GM18907 (cell line): ENCODE results near the gene ZBTB48.
"Not testable (repeated sequence)": the region's sequence is repeated elsewhere in the genome, so short reads cannot be mapped to it uniquely, and the experiment has no call there.

Source experiments
- ATAC-seq: cut with Tn5 transposase; IDR thresholded peaks from one replicate; pipeline ENCODE4 v1.9.1; 2021; ENCODE audit warnings: mild to moderate bottlenecking, moderate library complexity; ENCODE audit not compliant: unreplicated experiment

Gene ZBTB48

DNA sequence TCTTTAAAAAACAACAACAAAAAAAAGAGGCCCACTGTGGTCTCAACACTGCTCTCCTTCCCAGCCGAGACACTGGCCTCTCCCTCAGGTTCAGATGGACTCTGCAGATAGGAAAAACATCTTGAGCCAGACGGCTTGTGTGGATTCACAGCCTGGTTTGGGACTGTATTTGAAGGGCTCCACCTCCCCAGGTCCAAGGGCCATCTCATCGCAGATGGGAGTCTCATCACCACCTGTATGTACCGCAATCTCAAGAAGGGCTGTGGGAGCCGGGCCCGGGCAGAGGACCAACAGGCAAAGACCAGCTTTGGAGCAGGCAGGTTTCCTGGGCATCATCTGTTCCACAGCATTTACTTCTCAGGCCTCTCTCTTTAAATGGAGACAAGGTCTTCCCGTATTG lies 10.3 kb downstream of the ZBTB48 start:
- no peak for ATAC-seq

DNA sequence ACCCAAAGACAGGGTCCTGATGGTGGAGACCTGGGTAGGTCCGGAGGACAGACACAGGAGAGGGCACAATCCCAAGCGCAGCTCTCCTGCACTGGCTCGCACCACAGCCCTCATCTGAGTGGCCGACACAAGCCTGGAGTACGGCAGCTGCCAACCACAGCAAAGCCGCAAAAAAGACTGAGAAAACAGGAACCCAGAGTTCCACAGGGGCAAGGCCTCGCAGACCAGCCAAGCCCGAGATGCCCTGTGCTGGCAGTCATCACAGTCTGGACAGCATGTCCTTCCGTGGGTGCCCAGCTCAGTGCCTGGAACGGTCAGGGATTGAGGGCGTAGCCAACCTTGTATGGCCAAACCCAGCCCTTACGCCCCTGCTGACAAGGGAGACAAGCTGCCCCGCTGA lies 11.4 kb downstream of the ZBTB48 start:
- no peak for ATAC-seq

DNA sequence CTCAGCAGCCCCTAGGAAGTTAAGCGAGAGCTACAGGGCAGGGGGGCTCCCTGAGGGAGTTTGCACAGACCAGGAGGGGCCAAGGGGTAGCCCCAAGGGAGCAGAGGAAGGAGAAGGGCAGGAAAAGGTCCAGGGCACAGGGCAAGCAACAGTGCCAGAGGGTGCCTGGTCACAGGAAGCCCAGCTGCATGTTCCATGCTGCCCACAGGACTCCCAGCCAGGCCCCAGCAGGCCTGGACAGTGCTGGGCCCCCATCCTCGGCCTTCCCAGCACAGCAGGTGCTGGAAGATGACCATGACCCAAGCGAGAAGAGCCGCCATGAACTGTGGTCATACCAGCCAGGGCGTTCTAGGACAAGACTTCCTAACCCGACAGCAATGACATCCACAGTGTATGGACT lies 11.8 kb downstream of the ZBTB48 start:
- ATAC-seq = no peak

DNA sequence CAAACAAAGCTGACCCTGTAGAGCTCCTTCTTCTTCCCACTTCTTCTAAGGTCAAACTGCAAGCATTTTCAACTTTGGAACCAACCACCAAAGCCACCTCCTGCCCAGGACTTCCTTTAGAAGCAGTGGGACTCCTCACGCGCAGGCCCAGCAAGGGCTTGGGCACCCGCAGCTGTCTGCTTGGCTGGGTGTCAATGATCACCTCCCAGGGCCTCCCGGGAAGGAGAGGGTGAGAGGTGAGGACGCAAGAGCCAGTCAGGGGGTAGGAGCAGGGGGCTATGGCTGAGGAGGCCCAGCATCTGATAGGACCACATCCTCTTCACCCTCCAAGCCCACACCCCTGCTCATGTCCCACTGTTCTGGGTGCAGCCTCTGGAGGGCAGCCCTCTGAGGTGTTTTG lies 12.6 kb downstream of the ZBTB48 start:
- ATAC-seq = no peak

DNA sequence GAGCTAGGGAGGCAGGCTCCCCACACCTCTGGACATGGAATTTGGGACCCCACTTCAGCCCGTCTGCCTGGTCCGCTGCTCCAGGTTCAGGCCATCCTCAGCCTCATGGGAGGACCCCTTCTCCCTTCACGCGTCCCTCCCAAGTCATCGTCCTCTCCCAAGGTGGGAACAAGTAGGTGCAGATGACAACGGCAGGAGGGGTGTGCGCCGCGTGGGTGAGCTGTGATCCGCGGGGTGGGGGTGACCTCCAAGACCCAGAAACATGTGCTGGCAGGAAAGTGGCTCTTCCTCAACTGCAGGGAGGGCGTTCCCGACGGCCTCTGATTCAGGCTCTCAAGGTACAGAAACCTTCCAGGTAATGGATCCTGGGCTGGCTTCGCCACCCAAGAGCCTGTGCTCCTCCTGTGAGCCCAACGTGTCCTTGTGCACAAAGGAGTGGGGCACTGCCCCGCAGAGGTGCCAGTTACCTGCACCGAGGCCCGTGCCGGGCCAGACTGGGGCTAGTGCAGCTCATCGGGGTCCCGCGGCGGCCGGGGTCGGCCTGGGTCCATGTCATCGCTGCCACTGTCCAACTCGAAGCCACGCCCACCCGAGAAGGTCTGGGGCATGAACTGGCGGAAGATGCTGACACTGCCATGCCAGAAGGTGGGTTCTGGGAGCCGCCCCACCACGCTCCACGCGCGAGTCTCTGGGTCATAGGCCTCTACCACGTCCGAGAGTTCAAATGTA lies 13.2 kb downstream of the ZBTB48 start:
- no peak for ATAC-seq

DNA sequence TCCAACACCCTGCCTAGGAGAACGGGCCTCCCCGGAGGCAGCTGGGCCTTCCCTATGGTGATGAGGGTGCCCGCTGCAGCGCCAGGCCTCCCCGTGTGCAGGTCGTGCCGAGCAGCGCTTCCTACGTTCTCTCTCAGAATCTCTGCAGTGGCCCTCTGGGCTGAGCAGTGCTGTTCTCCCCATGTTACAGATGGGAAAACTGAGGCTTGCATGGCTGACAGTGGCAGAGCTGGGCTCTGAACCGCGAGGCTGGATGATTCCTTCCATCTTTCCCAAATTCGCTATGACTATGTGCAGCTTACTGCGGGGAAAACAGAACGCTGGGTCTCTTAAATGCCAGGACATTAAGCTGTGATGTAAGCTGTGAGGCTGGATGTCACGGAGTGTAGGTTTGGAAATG lies 14.0 kb downstream of the ZBTB48 start:
- ATAC-seq = no peak

DNA sequence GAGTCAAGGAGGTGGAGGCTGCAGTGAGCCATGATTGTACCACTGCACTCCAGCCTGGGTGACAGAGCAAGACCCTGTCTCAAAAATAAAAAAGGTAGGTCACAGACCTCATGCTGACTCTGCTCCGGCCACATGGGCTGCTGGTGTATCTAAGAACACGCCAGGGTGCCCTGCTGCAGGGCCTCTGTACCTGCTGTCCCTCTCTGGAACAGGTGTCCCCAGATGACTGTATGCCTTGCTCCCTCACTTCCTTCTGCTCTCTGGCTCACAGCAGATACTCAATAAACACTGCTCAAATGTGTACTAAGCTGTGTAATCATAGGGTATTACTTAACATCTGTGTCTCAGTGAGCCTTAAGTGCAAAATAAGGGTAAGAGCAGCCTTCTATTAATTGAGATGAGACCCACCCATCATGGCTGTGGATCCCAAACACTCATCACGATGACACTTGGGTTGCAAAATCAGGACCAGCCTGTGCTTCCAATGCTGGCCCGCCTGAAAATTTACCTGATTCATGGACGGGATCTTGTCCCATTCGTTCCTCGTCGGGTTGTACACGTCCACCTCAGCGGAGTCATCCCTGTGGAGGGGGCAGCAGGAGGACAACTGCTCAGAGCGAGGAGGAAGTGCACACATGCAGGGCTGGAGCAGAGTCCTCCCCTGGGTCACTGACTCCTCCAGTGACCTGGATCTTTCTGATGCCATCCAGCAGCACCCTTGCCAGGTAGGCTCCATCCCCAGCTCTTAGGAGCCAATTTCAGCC lies 15.4 kb downstream of the ZBTB48 start:
- ATAC-seq = no peak

DNA sequence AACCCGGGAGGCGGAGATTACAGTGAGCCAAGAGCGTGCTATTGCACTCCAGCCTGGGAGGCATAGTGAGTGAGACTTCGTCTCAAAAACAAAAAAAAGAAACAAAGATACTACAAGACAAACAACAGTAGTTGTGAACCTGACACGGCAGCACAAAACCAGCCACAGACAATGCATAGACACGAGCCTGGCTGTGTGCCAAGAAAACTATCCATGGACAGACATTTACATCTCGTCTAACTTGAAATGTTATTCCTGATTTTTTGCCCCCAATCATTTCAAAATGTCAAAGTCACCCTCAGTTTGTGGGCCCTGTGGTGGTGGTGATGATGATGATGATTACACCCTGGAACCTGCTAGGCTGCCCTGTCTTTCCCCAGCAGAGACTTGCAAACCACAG lies 16.6 kb downstream of the ZBTB48 start:
- ATAC-seq = no peak

DNA sequence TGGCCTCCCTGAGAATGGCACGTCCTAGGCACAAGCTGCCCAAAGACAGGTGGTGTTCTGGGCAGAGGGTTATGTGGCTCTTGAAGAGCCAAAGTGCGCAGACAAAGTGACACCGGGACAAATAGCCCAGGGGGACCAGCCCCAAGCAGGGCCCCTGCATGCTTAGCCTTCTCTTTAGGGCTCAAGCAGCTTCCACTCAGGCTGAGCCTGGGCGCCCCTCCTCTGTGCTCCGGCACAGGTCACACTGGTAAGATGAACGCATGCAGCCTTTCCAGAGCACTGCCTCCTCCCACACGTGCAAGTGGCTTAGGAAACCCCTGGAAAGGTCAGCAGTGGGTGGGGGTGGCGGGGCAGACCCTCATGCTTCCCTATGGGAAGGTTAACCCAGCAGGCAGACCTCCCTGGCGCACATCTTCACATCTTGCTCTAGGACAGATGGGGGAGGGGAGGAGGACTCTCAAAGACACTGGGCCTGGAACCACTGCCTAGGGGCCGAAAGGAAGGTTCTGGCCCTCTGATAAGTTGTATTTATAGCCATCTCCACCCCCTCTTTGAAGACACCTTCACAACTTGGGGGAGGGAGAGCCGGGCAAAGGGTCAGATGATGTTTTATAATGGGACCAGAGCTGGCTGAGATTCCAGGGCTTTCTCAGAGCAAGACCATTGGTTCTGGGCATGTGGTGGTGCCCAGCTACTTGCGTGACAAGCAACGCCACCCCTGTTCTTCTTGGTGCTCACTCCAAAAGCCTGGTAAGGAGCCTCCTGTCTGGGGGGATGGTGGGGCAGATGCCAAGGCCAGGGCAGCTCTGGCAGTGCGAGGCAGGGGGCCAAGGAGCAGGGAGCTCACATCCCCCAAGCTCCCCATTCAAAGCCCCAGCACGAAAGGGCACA lies 17.3 kb downstream of the ZBTB48 start:
- no peak for ATAC-seq

DNA sequence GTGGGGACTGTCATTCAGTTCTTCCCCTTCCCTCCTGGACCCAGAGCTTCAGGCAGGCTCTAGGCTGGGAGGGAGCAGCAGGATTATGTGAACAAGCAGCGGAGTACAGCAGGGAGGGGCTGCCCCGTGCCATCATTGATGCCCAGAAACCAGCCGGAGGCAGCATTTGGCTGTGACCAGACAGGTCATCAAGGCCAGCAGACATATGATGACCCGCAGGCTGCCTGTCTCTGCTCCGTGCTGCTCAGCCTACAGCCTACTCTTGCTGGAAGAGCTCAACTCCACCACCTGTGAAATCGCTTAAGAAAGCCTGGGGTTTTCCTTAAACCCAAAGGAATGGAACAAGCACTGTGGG lies 18.0 kb downstream of the ZBTB48 start:
- ATAC-seq = no peak

DNA sequence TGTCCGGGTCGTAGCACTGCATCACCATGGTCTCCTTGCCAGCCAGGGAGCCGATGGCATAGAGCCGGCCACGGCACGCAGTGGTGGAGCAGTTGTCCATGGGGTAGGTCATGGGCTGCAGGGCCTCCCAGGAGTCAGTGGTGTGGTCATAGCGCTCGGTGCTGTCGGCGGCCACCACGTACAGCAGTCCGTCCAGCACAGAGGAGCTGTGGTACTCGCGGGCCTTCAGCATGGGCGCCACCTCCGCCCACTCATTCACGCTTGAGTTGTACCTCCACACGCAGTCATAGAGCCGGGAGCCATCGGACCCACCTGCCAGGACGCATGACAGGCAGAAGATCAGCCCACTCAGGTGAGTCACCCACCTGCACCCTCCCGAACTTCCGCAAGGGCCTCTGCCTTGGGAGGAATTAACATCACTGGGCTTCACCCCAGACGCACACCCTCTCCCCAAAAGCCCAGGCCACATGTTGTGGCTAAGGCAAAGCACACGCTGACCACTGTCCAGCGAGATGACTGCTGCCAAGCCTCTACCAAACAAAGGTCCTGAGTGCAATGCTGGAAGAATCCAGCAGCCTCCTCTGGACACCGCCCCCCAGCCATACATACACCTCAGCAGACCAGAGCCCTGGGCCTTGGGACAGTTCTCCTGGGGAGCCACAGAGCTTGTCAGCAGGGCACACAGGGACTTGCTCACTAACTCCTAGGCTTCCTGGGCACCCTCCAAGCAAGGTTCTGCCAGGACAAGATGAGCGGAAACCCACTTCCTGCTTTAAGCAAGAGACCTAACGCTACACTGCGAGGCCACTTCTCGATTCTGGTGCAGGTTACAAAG lies 19.6 kb downstream of the ZBTB48 start:
- no peak for ATAC-seq

DNA sequence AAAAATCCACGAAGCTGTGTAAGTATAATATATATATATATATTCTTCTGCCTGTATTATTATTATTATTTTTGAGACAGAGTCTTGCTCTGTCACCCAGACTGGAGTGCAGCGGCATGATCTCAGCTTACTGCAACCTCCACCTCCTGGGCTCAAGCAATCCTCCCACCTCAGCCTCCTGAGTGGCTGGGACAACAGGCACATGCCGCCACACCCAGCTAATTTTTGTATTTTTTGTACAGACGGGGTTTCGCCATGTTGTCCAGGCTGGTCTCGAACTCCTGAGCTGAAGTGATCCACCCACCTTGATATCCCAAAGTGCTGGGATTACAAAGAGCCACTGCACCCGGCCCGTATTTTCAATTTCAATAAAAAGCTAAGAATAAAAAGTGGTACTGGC lies 20.2 kb downstream of the ZBTB48 start:
- ATAC-seq = not testable (repeated sequence)

DNA sequence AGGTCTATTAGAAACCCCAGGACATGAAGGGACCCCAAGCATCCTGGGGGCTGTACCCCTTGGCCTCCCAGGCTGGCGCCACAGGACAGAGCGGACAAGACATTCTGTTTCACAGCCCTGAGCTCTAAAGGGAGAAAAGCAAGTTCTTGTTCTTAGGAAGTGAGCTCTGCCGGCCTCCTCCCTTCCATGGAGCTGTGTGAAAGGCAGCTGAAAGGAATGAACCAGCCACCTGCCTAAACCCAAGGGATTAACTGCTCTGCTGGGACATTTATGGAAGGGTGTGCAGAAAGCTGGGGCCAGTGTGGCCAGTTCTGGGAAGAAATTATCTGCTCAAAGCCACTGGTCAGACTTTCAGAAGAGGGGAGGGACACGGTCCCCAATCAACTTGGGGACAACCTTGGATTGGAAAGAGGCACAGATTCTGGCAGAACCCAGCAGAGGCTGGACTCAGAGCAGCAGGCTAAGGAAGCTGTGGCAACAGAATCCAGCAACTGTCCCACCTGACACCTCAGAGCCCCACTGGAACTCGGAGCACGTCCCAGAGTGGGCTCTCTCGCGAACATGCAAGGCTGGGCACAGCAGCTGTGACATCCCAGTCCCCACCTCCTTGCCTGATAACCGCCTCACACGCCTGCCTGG lies 20.7 kb downstream of the ZBTB48 start:
- ATAC-seq = peak; percentile 13

DNA sequence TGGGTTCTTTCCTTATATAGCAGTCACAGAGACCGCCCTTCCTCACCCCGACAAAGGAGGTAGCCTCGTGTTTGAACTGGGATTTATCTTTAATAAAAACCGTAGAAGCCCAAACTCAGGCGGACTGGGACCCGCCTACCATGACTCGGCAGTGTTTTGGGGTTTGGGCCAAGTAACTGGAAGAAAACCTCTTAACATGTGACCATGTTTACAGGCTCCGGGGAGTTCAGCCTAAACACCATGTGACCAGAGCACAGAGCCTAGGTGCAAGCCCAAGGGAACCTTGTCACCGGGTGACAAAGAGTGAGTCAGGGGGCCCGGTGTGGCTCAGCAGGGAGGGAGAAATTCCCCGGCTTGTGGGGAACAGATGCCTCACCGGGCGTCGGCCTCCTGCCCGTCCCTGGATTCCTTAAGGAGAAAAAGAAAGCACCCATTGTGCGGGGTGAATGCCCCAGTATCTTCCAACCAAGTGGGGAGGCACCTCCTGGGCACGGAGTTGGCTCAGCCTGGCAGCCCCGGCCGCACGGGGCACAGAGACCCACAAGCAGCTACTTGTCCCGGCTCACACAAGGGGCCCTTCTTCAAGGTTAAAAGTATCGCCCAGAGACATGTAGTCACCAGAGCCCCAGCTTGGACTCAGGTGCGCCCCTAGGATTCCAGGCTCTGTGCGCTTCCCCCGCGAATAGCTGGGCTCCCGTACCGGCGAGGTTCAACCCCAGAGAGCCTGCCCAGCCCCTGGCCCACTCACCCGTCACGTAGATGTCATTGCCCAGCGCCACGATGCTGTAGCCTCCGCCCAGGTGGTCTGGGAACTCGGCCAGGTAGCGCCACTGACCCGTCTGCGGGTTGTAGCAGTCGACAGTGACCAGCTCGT lies 21.5 kb downstream of the ZBTB48 start:
- ATAC-seq = peak; percentile 34

DNA sequence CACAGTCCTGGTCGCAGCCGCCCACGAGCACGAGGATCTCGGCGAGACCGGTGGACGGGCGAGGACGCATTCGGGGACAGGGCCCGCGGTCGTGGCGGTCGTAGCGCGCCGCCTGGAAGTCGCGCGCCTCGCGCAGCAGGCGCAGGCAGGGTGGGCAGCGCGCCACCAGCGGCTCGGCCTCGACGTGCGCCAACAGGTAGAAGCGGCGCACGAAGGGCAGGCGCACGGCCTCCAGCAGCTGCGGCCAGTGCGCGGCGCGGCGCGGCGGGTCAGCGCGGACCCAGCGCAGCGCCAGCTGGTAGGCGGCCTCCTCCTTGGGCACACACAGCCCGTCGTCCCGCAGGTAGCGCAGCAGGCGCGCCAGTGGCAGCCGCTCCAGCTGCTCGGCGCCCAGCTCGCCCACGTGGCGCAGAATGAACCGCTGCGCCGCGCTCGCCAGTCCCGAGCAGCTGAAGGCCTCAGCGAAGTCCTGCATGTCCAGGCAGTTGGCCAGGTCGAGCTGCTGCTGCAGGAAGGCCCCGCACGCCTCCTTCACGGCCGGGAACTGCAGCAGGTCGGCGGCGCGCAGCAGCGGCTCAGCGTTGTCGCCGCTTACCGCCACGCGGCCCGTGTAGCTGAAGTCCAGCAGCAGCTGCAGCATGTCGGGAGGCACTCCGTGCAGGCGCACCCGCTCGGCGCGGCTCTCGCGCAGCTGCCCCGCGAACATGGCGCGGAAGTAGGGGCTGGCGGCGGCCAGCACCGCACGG lies 22.3 kb downstream of the ZBTB48 start:
- ATAC-seq = peak; percentile 38

DNA sequence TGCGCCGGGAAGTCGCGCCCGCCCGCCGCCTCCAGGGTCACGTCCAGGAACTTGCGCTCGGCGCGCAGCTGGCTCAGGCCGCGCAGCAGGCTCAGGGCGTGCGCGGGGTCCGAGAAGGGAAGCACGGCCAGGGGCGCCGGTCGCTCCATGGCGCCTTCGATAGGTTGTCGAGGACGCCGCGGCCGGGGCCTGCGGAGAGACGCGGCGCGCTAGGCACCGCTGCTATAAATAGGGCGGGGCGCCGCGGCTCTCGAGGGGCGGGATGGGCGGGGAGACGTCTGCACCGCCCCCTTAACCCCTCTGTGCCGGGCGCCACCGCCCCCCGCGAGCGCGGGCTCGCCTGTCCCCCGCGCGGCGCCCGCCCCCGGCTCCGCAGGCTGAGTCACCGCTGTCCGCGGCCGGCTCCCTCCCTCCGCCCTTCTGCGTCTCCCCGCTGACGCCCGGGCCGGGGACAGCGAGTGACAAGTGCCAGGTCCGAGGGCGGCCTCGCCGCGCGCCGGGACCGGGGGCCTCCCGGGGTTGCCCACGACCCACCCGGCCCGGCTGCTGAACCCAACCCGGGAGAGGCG lies 23.0 kb downstream of the ZBTB48 start, which contains the start of gene KLHL21:
Gene KLHL21, minus strand, starts transcription at position 201 of the 569 bp plus-strand sequence. Its CDS starts 52 bp downstream, at position 149.
- ATAC-seq = peak; percentile 53

DNA sequence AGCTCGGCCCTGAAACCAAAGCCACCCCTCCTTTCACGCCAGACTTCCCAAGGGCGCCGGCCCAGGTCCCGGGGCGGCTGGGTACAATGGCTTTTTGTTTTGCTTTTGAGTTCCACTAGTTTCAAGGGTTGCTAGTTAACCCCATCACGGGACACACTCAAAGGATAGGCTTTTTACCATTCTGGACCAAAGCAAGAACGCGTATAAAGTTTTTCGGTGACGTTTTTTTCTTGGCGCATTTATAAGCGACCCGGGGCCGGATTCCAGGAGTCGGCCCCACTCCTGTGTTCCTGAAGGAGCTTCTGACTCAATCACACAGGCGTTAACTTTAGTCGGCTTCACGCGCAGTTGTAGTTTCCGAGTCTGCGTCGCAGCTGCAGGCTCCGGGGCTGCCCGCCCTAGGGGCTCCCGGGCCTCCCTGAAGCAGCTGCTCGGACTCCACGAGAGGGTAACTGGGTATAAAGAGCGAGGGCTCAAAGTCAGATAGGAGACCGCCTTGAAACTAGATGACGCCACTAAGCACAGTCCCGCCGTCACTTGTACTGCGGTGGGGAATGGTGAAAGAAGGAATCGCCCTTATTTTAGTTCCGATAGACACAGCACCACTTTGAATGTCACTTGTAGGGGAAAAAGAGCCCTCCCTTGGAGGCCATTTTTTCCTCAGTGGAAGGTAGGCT lies 23.6 kb downstream of the ZBTB48 start:
- ATAC-seq = peak; percentile 21
